SK-N-SH treated with all-trans-retinoic acid at 6 μM for 48 hours (cell line): Measurements from ENCODE around the gene CBLB.

Experiments
- TOX ChIP-seq: fragments of 250-450 bp; sonication (Bioruptor Pico); IDR thresholded peaks from 2 replicates; pipeline ENCODE4 v1.8.0; 2021; ENCODE audit warnings: mild to moderate bottlenecking, moderate library complexity, borderline replicate concordance
- ZFP3 ChIP-seq: fragments of 250-450 bp; sonication (Bioruptor Pico); IDR thresholded peaks from 2 replicates; pipeline ENCODE4 v1.5.0; 2020; ENCODE audit warnings: mild to moderate bottlenecking, moderate library complexity
- TF ChIP-seq, protein P1 (sequence below): fragments of 250-450 bp; sonication (Bioruptor Pico); IDR thresholded peaks from 2 replicates; pipeline ENCODE4 v1.5.0; 2020; ENCODE audit warnings: mild to moderate bottlenecking, moderate library complexity

DNA sequence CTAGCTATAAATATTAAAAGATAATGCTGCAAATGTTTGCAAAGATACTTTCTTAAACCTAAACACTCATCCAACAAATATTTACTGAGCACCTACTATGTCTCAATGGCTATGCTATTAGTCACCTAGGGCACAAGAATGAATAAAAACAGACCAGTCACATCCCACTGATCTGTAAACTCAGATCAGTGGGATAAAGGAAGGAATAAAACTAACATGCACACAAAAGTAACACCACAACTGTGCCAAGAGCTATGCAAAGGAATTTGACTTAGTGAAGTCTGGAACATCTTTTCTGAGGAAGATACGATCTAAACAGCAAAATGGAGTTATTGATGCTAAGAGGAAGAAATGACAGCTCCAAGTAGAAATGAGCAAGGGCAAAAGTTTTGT lies 56.6 kb downstream of the CBLB start:
- TF ChIP-seq ZFP3 (CRISPR knock-in tag) (no peak), TOX (CRISPR knock-in tag) (no peak)
- TF ChIP-seq, protein P1, sequence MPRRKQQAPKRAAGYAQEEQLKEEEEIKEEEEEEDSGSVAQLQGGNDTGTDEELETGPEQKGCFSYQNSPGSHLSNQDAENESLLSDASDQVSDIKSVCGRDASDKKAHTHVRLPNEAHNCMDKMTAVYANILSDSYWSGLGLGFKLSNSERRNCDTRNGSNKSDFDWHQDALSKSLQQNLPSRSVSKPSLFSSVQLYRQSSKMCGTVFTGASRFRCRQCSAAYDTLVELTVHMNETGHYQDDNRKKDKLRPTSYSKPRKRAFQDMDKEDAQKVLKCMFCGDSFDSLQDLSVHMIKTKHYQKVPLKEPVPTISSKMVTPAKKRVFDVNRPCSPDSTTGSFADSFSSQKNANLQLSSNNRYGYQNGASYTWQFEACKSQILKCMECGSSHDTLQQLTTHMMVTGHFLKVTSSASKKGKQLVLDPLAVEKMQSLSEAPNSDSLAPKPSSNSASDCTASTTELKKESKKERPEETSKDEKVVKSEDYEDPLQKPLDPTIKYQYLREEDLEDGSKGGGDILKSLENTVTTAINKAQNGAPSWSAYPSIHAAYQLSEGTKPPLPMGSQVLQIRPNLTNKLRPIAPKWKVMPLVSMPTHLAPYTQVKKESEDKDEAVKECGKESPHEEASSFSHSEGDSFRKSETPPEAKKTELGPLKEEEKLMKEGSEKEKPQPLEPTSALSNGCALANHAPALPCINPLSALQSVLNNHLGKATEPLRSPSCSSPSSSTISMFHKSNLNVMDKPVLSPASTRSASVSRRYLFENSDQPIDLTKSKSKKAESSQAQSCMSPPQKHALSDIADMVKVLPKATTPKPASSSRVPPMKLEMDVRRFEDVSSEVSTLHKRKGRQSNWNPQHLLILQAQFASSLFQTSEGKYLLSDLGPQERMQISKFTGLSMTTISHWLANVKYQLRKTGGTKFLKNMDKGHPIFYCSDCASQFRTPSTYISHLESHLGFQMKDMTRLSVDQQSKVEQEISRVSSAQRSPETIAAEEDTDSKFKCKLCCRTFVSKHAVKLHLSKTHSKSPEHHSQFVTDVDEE, result no peak
